DMS153 (cell line): ENCODE results near the gene HLA-DOA.
A peak's percentile ranks its signal among the peaks of the same experiment; 100 is the strongest.

ENCODE experiments used
- DNase-seq: peaks from one replicate; lab custom pipeline; 2025; lab: John Stamatoyannopoulos, UW

The HLA-DOA gene

GRCh38 chr6:33015798-33016197 lies 6.4 kb upstream of the HLA-DOA start:
- DNase-seq: no peak

DNA sequence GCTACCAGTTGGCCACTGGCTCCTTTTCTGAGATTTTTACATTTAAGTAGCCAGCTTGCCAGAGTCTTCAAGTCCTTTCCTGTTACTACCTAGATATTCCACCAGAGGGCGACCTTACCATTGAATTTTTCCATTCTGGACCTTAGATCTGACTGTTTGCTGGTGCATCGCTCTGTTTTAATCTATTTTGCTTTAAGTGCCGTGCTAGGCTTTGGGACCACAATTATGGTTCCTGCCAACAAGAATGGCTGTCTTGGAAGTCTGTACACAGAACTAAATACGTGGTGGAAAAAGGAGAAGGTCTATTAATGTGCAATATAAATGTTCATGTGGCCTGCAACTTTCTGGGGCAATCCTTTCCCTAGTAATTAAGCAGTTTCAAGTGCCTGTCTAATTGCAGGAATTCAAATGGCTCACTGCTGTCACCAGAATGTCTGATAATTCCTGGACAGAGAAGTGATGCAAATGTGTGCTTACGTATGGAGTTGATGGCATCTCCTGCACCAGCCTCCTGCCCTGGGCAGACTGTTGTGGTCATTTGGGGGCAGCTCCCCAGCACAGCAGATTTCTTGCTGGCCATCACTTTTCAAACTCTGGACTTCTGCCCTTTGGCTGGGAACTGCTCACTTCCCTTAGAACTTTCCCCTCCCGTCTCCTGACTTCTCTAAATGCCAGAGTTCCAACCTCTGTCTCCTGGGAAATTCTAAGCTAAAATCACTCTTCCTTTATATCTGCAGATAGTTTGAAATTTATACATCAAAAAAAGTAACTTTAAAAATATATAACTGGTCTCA lies 5.6 kb upstream of the HLA-DOA start:
- peak; percentile 60 for DNase-seq

- DNase-seq: no peak
Observed at GRCh38 chr6:33013608-33014007, 4.2 kb upstream of the HLA-DOA start.

DNA sequence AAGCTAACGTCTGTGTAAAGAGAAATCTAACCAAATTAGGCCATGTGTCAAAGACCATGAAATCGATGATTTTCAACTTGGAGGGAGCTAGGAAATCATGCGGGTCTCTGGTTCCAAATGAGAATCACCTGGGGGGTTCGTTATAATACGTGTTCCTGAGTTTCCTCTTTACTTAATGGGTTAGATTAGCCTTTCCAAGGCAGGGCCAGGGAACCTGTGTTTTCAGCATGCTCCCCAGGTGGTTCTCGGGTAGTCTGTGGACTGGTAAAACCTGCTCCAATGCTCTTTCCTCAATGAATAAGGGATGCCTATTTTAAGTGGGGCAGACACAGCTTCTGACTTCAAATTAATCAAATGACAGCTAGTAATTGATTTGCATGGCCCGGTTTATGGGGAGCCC lies 965 bp upstream of the HLA-DOA start:
- DNase-seq: no peak

- no peak for DNase-seq
Observed at GRCh38 chr6:33007831-33008400, 1.5 kb downstream of the HLA-DOA start.

GRCh38 chr6:33004940-33005339 lies 4.5 kb downstream of the HLA-DOA start:
- no peak for DNase-seq

DNA sequence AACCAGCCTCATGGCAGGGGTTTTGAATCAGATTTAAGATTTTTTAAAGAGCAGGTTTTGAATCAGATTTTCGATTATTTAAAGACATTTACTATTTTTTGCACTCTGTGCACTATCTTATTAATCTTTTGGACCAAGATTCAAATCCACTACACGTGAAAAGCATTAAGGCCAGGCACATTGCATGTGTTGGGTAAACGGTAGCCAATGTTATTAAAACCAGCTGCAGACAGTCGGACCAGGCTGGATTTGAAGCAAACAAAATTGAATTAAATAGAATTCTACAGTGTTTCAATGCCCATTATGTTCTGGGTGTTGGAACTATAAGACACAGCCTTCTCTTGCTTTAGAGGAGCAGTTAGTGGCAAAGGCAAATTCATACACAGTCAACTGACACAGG lies 7.7 kb downstream of the HLA-DOA start:
- DNase-seq: no peak

GRCh38 chr6:33000055-33000454 lies 9.3 kb downstream of the HLA-DOA start:
- no peak for DNase-seq

DNA sequence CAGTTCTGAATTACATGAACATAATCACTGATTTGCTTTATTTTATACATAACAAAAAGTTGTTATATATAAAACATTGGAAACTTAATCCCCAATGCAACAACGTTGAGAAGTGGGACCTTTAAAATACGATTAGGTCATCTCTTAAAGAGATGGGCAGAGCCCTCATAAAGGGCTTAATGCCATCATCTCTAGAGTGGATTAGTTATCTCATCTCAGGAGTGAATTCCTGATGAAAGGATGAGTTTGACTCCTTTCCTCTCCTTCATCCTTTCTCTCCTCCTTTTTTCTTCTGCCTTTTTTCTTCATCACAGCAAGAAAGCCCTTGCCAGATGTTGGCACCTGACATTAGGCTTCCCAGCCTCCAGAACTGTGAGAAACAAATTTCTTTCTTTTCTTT lies 13.9 kb downstream of the HLA-DOA start:
- DNase-seq: no peak

GRCh38 chr6:32993363-32993973 lies 15.9 kb downstream of the HLA-DOA start:
- no peak for DNase-seq

DNA sequence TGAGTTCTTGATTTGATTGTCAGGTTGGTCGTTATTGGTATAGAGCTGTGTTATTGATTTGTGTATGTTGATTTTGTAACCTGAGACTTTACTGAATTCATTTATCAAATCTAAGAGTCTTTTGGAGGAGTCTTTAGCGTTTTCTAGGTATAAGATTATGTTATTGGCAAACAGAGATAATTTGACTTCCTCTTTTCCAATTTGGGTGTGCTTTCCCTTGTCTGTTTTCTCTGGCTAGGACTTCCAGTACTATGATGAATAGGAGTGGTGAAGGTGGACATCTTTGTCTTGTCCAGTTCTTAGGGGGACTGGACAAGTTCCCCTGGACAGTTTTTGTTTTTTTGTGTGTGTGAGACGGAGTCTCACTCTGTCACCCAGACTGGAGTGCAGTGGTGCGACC lies 17.4 kb downstream of the HLA-DOA start:
- no peak for DNase-seq

DNA sequence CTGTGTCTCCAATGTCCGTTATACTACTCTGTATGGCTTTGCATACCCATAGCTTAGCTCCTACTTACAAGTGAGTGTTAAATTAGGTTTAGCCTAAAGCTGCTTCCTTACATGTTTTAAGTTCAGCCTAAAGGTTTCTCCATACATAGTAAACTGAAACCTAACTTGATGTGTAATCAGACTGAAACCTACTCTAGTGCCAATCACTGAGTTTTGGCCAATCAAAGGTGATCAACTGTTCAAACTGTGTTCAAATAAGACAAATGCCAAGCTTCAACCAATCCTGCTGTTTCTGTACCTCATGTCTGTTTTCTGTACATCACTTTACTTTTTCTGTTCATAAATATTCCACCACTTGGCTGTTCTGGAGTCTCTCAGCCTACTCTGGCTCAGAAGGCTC lies 20.0 kb downstream of the HLA-DOA start:
- no peak for DNase-seq

GRCh38 chr6:32984622-32985389 lies 24.6 kb downstream of the HLA-DOA start:
- DNase-seq: peak; percentile 92

GRCh38 chr6:32983964-32984621 lies 25.3 kb downstream of the HLA-DOA start:
- DNase-seq: no peak

GRCh38 chr6:32983493-32983848 lies 25.9 kb downstream of the HLA-DOA start:
- DNase-seq: no peak

DNA sequence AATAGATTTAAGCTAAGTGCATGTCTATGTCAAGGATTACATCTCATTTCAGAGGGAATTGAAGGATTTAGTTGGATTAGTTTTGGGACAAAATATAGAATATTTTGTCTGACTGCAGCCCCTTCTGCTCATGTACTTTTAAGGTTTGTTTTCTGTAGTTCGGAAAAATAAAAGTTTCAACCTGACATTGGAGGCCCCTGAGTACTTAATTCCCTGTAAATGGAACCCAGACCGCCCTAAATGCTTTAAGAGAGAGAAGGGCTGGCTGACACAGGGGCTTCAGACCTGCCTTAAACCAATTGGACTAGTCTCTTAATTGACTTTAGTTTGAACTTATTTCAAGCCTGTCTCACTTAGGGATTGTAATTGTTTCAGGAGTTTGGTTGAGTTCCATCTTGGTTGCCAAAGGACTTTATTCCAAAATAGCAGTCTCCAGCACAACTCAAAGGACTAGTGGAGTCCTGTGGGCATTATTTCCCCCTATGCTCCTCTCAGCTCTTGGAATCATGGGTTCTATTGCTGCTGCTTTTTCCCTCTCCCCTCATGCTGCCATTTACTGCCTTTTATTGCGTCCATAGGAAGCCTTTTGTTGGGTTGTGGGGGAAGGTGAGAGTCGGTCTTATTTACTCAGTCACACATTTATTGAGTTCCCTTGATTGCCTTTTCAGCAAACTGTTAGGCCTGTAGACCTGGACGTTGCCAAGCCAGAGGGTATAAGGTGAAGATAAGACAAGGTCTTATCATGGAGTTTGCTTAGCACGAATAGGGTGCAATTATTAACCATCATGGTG lies 26.5 kb downstream of the HLA-DOA start:
- peak; percentile 68 for DNase-seq

GRCh38 chr6:32982084-32982701 lies 27.2 kb downstream of the HLA-DOA start:
- peak; percentile 82 for DNase-seq

- no peak for DNase-seq
Observed at GRCh38 chr6:32980488-32981038, 28.8 kb downstream of the HLA-DOA start.

DNA sequence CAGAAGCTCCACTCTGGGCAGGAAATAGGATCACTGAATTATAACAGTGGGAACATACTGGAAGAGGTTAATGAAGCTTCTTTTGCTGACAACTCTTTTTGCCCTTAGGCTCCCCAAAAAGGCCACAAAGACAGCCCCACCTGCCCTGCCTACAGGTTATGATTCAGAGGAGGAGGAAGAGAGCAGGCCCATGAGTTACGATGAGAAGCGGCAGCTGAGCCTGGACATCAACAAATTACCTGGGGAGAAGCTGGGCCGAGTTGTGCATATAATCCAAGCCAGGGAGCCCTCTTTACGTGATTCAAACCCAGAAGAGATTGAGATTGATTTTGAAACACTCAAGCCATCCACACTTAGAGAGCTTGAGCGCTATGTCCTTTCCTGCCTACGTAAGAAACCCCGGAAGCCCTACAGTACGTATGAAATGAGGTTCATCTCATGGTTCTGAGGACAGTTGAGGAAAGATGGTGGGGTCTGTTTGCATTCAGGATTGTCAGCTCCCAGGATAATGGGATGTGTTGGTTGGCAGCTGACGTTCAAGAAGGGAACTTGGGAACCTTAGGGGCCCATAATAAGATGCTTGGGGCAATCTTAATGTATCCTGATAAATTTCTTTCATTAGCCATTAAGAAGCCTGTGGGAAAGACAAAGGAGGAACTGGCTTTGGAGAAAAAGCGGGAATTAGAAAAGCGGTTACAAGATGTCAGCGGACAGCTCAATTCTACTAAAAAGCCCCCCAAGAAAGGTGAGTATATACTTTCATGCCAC lies 29.5 kb downstream of the HLA-DOA start:
- no peak for DNase-seq

DNA sequence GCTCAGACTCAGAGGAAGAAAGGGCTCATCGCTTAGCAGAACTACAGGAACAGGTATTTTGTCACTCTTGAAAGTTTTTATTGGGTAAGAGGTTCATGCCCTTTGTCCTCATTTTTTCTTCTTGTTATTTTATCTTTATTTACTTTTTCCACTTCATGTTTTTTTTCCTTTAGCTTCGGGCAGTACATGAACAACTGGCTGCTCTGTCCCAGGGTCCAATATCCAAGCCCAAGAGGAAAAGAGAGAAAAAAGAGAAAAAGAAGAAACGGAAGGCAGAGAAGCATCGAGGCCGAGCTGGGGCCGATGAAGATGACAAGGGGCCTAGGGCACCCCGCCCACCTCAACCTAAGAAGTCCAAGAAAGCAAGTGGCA lies 31.5 kb downstream of the HLA-DOA start:
- DNase-seq: no peak
